CD8-positive, alpha-beta memory T cell (primary cell): ENCODE results near the gene NFIA. TPM values are rescaled to one million over a fixed set of nuclear protein-coding genes. Genes with fewer than 3 reads are reported as not detected.

Source experiments
- CTCF ChIA-PET: fragments of 350-600 bp; sonication (Branson Sonifier 250); formaldehyde crosslinking; loops from one replicate; lab custom pipeline; 2021; ENCODE audit warnings: antibody characterized with exemption; lab: Charles Lee
- POLR2A ChIA-PET: fragments of 350-600 bp; sonication (Branson Sonifier 250); formaldehyde crosslinking; loops from one replicate; lab custom pipeline; 2021; ENCODE audit warnings: antibody characterized with exemption; lab: Charles Lee
- DNase-seq, 5 donors: peaks; one replicate each; pipeline versions ENCODE4 v3.0.0 to v3.0.0-alpha.2; 2020 to 2022; ENCODE audit warnings: mixed read lengths in 1 of 5
- H3K27ac ChIP-seq: one replicate; pipeline ENCODE4 v1.7.0; 2013; ENCODE audit warnings: low read depth, mild to moderate bottlenecking, low read length, moderate library complexity
- H3K27me3 ChIP-seq: 2 replicates; pipeline ENCODE4 v1.7.0; 2013; ENCODE audit warnings: low read length, mild to moderate bottlenecking; ENCODE audit not compliant: insufficient read depth, poor library complexity, severe bottlenecking
- H3K36me3 ChIP-seq: 2 replicates; pipeline ENCODE4 v1.7.0; 2013; ENCODE audit warnings: mild to moderate bottlenecking, low read length, moderate library complexity; ENCODE audit not compliant: insufficient read depth
- H3K4me1 ChIP-seq: 2 replicates; pipeline ENCODE4 v1.7.0; 2013; ENCODE audit warnings: mild to moderate bottlenecking, low read length, moderate library complexity; ENCODE audit not compliant: insufficient read depth
- H3K4me3 ChIP-seq: 2 replicates; pipeline ENCODE4 v1.7.0; 2013; ENCODE audit warnings: mild to moderate bottlenecking, low read length
- H3K9me3 ChIP-seq: 2 replicates; pipeline ENCODE4 v1.7.0; 2013; ENCODE audit warnings: mild to moderate bottlenecking, low read length
- H3K27ac Mint-ChIP-seq, 8 donors: one replicate each; pipeline ENCODE4 v1.8.0; 2020 to 2021; ENCODE audit warnings: mixed read lengths in 8 of 8, mild to moderate bottlenecking in 6 of 8, inconsistent platforms in 3 of 8, moderate library complexity in 3 of 8
- H3K27me3 Mint-ChIP-seq, 2 donors: one replicate each; pipeline ENCODE4 v1.8.0; 2020 to 2021; ENCODE audit warnings: mixed read lengths in 2 of 2, mild to moderate bottlenecking in 1 of 2, moderate library complexity in 1 of 2
- H3K36me3 Mint-ChIP-seq, 3 donors: one replicate each; pipeline ENCODE4 v1.8.0; 2020 to 2021; ENCODE audit warnings: mixed read lengths in 3 of 3, inconsistent platforms in 1 of 3, mild to moderate bottlenecking in 1 of 3
- H3K4me1 Mint-ChIP-seq, 3 donors: one replicate each; pipeline ENCODE4 v1.8.0; 2020 to 2021; ENCODE audit warnings: mixed read lengths in 3 of 3, inconsistent platforms in 1 of 3, mild to moderate bottlenecking in 1 of 3
- H3K4me3 Mint-ChIP-seq, 7 donors: one replicate each; pipeline ENCODE4 v1.8.0; 2020 to 2021; ENCODE audit warnings: mixed read lengths in 7 of 7, mild to moderate bottlenecking in 6 of 7, moderate library complexity in 4 of 7, inconsistent platforms in 2 of 7
- H3K9me3 Mint-ChIP-seq, 5 donors: one replicate each; pipeline ENCODE4 v1.8.0; 2020 to 2022; ENCODE audit warnings: mixed read lengths in 5 of 5, mild to moderate bottlenecking in 3 of 5, moderate library complexity in 2 of 5, inconsistent platforms in 1 of 5
- polyA plus RNA-seq: library from polyadenylated mRNA; unstranded; fragments of 300-500 nt; fragmentation: Illumina TruSeq; gene quantifications from one replicate; pipeline ENCODE4 v1.2.3, GENCODE V29; 2021
- total RNA-seq, 2 experiments: library from RNA; stranded (reverse); gene quantifications; one replicate each; pipeline ENCODE4 v1.2.3, GENCODE V29; 2021

The NFIA gene
- total and polyA plus RNA-seq, 3 experiments from 2014 or later: 6.1 to 9.9 (median 7.0) TPM

GRCh38 chr1:61486783-61487536 lies 404.6 kb downstream of the NFIA start:
- no peaks in the 10 kb centered on the region for H3K4me1 Mint-ChIP-seq
- Histone ChIP-seq H3K4me3 (no peak overlapping the region), H3K27me3 (peaks cover 3% of the 10 kb centered on the region), H3K36me3 (no peaks in the 10 kb centered on the region), H3K27ac (no peak overlapping the region), H3K4me1 (no peaks in the 10 kb centered on the region), H3K9me3 (no peaks in the 10 kb centered on the region)
- no peaks in the 10 kb centered on the region for H3K9me3 Mint-ChIP-seq
- CTCF ChIA-PET: no interaction called here
- no peak overlapping the region for H3K4me3 Mint-ChIP-seq
- no peak overlapping the region for H3K27ac Mint-ChIP-seq
- POLR2A ChIA-PET: no interaction called here
- no peaks in the 10 kb centered on the region for H3K36me3 Mint-ChIP-seq
- no peak for DNase-seq
- peaks cover 5 to 9% of the 10 kb centered on the region in 2 donors for H3K27me3 Mint-ChIP-seq

- Histone ChIP-seq H3K4me3 (no peak overlapping the region), H3K27me3 (peaks cover 3% of the 10 kb centered on the region), H3K9me3 (no peaks in the 10 kb centered on the region), H3K27ac (no peak overlapping the region), H3K4me1 (no peaks in the 10 kb centered on the region), H3K36me3 (no peaks in the 10 kb centered on the region)
- Mint-ChIP-seq H3K4me1 (no peaks in the 10 kb centered on the region), H3K27ac (no peak overlapping the region), H3K36me3 (no peaks in the 10 kb centered on the region), H3K27me3 (peaks cover 3 to 4% of the 10 kb centered on the region in 2 donors), H3K4me3 (no peak overlapping the region), H3K9me3 (no peaks in the 10 kb centered on the region)
- ChIA-PET CTCF (no interaction called here), POLR2A (no interaction called here)
- DNase-seq: no peak
Measured at GRCh38 chr1:61487801-61488200, 405.4 kb downstream of the NFIA start.

GRCh38 chr1:61490924-61491323 lies 408.6 kb downstream of the NFIA start:
- Mint-ChIP-seq H3K27me3 (no peaks in the 10 kb centered on the region), H3K4me3 (no peak overlapping the region), H3K4me1 (no peaks in the 10 kb centered on the region), H3K36me3 (no peaks in the 10 kb centered on the region), H3K9me3 (no peaks in the 10 kb centered on the region), H3K27ac (no peak overlapping the region)
- no peaks in the 10 kb centered on the region for H3K9me3 ChIP-seq
- H3K4me1 ChIP-seq: no peaks in the 10 kb centered on the region
- H3K36me3 ChIP-seq: no peaks in the 10 kb centered on the region
- no peak for DNase-seq
- POLR2A ChIA-PET: no interaction called here
- peaks cover 3% of the 10 kb centered on the region for H3K27me3 ChIP-seq
- CTCF ChIA-PET: no interaction called here
- no peak overlapping the region for H3K27ac ChIP-seq
- no peak overlapping the region for H3K4me3 ChIP-seq

GRCh38 chr1:61491497-61491896 lies 409.1 kb downstream of the NFIA start:
- Mint-ChIP-seq H3K4me3 (no peak overlapping the region), H3K27me3 (no peaks in the 10 kb centered on the region), H3K36me3 (no peaks in the 10 kb centered on the region), H3K9me3 (no peaks in the 10 kb centered on the region), H3K4me1 (no peaks in the 10 kb centered on the region), H3K27ac (no peak overlapping the region)
- ChIA-PET CTCF (no interaction called here), POLR2A (no interaction called here)
- Histone ChIP-seq H3K27me3 (peaks cover 3% of the 10 kb centered on the region), H3K36me3 (no peaks in the 10 kb centered on the region), H3K9me3 (no peaks in the 10 kb centered on the region), H3K4me3 (no peak overlapping the region), H3K27ac (no peak overlapping the region), H3K4me1 (no peaks in the 10 kb centered on the region)
- no peak for DNase-seq

GRCh38 chr1:61494000-61494399 lies 411.6 kb downstream of the NFIA start:
- ChIA-PET POLR2A (no interaction called here), CTCF (no interaction called here)
- Histone ChIP-seq H3K4me3 (no peak overlapping the region), H3K27me3 (peaks cover 3% of the 10 kb centered on the region), H3K36me3 (no peaks in the 10 kb centered on the region), H3K4me1 (no peaks in the 10 kb centered on the region), H3K27ac (no peak overlapping the region), H3K9me3 (no peaks in the 10 kb centered on the region)
- DNase-seq: no peak
- Mint-ChIP-seq H3K27me3 (peaks cover 3% of the 10 kb centered on the region in 2 donors), H3K9me3 (no peaks in the 10 kb centered on the region), H3K4me1 (no peaks in the 10 kb centered on the region), H3K36me3 (no peaks in the 10 kb centered on the region), H3K27ac (peak overlapping the region in 1 of 8 donors; percentile 23), H3K4me3 (no peak overlapping the region)

DNA sequence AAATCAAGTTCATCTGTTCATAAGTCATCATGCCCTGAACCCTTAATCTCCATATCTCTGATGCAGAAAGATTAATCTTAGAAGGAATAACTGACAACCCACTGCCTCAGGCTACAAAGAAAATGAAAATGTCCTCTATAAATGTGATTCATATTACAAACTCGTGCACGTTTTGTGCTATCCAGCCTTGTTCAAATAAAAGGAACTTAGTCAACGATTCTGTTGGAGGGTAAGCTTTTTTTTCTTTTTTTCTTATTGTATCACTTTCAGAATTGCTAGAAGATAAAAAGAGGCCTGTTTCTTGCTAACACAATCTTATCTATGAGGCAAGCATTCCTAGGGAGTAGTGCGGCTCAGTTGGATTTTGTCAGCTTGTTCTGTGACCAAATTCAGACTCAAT lies 414.1 kb downstream of the NFIA start:
- no peaks in the 10 kb centered on the region for H3K36me3 Mint-ChIP-seq
- Histone ChIP-seq H3K27ac (no peak overlapping the region), H3K36me3 (no peaks in the 10 kb centered on the region), H3K4me3 (no peak overlapping the region), H3K27me3 (peaks cover 1% of the 10 kb centered on the region), H3K4me1 (no peaks in the 10 kb centered on the region), H3K9me3 (no peaks in the 10 kb centered on the region)
- no peaks in the 10 kb centered on the region for H3K9me3 Mint-ChIP-seq
- peaks cover 3% of the 10 kb centered on the region in 2 donors for H3K27me3 Mint-ChIP-seq
- no peak for DNase-seq
- CTCF ChIA-PET: no interaction called here
- H3K4me3 Mint-ChIP-seq: no peak overlapping the region
- POLR2A ChIA-PET: no interaction called here
- H3K4me1 Mint-ChIP-seq: no peaks in the 10 kb centered on the region
- no peak overlapping the region for H3K27ac Mint-ChIP-seq

GRCh38 chr1:61497013-61497412 lies 414.7 kb downstream of the NFIA start:
- POLR2A ChIA-PET: no interaction called here
- Histone ChIP-seq H3K9me3 (no peaks in the 10 kb centered on the region), H3K27me3 (no peaks in the 10 kb centered on the region), H3K27ac (no peak overlapping the region), H3K4me1 (no peaks in the 10 kb centered on the region), H3K4me3 (no peak overlapping the region), H3K36me3 (no peaks in the 10 kb centered on the region)
- Mint-ChIP-seq H3K4me1 (no peaks in the 10 kb centered on the region), H3K27ac (no peak overlapping the region), H3K4me3 (no peak overlapping the region), H3K36me3 (no peaks in the 10 kb centered on the region), H3K9me3 (no peaks in the 10 kb centered on the region), H3K27me3 (peaks cover 3% of the 10 kb centered on the region in 2 donors)
- no peak for DNase-seq
- CTCF ChIA-PET: no interaction called here

DNA sequence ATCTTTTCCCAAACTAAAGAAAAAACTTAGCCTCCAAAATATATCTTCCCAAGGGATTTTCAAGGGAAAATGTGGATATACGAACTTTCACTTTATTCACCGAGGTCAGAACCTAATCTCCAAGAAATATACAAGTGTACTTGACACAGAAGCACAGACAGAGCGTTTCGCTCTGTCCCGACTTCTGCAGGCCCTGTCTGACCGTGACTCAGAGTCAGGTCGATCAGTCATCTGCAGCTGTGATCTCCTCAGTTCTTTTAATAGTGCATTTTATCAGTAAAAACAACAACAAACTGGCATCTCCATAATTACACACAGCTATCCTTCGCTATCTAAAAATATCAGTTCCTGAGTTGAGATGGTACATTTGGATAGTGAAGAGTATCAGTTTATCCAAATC lies 416.0 kb downstream of the NFIA start:
- ChIA-PET POLR2A (no interaction called here), CTCF (no interaction called here)
- Mint-ChIP-seq H3K4me3 (no peak overlapping the region), H3K9me3 (no peaks in the 10 kb centered on the region), H3K4me1 (peaks cover 0 to 7% (median 4%) of the 10 kb centered on the region in 3 donors), H3K36me3 (no peaks in the 10 kb centered on the region), H3K27ac (no peak overlapping the region), H3K27me3 (peaks cover 3 to 6% of the 10 kb centered on the region in 2 donors)
- H3K9me3 ChIP-seq: no peaks in the 10 kb centered on the region
- no peaks in the 10 kb centered on the region for H3K36me3 ChIP-seq
- H3K27me3 ChIP-seq: no peaks in the 10 kb centered on the region
- DNase-seq: no peak
- H3K4me1 ChIP-seq: no peaks in the 10 kb centered on the region
- H3K4me3 ChIP-seq: no peak overlapping the region
- no peak overlapping the region for H3K27ac ChIP-seq
